Thoracic aorta (tissue), 2 donors: ENCODE results near the gene AWAT2. TPM values are rescaled to one million over a fixed set of nuclear protein-coding genes. Genes with fewer than 3 reads are reported as not detected.

Experiments used
- ATAC-seq: fragments of 150-250 bp; one replicate; pipeline ENCODE4 v1.8.0; 2017; ENCODE audit warnings: low read depth; ENCODE audit not compliant: insufficient number of reproducible peaks, low FRiP score
- DNase-seq: peaks from one replicate; pipeline ENCODE4 v3.0.0-alpha.2; 2020; ENCODE audit warnings: low spot score
- H3K27ac ChIP-seq, 2 donors: fragments of 200-600 bp; sonication (generic); 1 replicate in 1 of 2; 2 replicates in 1 of 2; pipeline ENCODE4 v1.5.1; 2016; ENCODE audit warnings: mild to moderate bottlenecking in 2 of 2, moderate library complexity in 2 of 2
- H3K27me3 ChIP-seq: fragments of 200-600 bp; sonication (generic); replicated peaks from 2 replicates; pipeline ENCODE4 v1.6.0; 2016; ENCODE audit warnings: mild to moderate bottlenecking; ENCODE audit not compliant: insufficient read depth
- H3K36me3 ChIP-seq: fragments of 200-600 bp; sonication (generic); one replicate; pipeline ENCODE4 v1.5.1; 2016
- H3K4me1 ChIP-seq, 2 donors: fragments of 200-600 bp; sonication (generic); 1 replicate in 1 of 2; 2 replicates in 1 of 2; pipeline versions ENCODE4 v1.5.1 to v1.6.0; 2016; ENCODE audit warnings: low read depth in 2 of 2, mild to moderate bottlenecking in 1 of 2; ENCODE audit not compliant: control insufficient read depth in 1 of 2
- H3K4me3 ChIP-seq: fragments of 200-600 bp; sonication (generic); 2 replicates; pipeline ENCODE4 v1.5.1; 2016; ENCODE audit warnings: mild to moderate bottlenecking
- H3K9me3 ChIP-seq: fragments of 200-600 bp; sonication (generic); 2 replicates; pipeline ENCODE4 v1.5.1; 2016
- total RNA-seq, 2 donors: library from RNA; depleted of rRNA; stranded (reverse); fragments of >200 nt; gene quantifications; one replicate each; pipeline versions ENCODE4 v1.1.0 to v1.2.3, GENCODE V29; 2016
- TF ChIP-seq, protein P1 (sequence below): fragments of 200-600 bp; sonication (generic); IDR thresholded peaks from one replicate; pipeline ENCODE4 v1.5.1; 2019; ENCODE audit warnings: antibody characterized with exemption

Gene AWAT2
- total RNA-seq, 2 donors from 2014 or later, result not detected

GRCh38 chrX:70042399-70043371, 7.1 kb downstream of the AWAT2 start:
- no peaks in the 10 kb centered on the region for H3K36me3 ChIP-seq
- no peaks in the 10 kb centered on the region for H3K27me3 ChIP-seq
- ATAC-seq (no peak), DNase-seq (no peak)
- H3K4me1 ChIP-seq, result no peaks in the 10 kb centered on the region
- H3K27ac ChIP-seq, result no peak overlapping the region
- H3K4me3 ChIP-seq, result no peak overlapping the region
- no peaks in the 10 kb centered on the region for H3K9me3 ChIP-seq
- TF ChIP-seq, protein P1, sequence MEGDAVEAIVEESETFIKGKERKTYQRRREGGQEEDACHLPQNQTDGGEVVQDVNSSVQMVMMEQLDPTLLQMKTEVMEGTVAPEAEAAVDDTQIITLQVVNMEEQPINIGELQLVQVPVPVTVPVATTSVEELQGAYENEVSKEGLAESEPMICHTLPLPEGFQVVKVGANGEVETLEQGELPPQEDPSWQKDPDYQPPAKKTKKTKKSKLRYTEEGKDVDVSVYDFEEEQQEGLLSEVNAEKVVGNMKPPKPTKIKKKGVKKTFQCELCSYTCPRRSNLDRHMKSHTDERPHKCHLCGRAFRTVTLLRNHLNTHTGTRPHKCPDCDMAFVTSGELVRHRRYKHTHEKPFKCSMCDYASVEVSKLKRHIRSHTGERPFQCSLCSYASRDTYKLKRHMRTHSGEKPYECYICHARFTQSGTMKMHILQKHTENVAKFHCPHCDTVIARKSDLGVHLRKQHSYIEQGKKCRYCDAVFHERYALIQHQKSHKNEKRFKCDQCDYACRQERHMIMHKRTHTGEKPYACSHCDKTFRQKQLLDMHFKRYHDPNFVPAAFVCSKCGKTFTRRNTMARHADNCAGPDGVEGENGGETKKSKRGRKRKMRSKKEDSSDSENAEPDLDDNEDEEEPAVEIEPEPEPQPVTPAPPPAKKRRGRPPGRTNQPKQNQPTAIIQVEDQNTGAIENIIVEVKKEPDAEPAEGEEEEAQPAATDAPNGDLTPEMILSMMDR, result no peak

- Histone ChIP-seq H3K9me3 (no peaks in the 10 kb centered on the region), H3K36me3 (no peaks in the 10 kb centered on the region), H3K4me1 (no peaks in the 10 kb centered on the region), H3K27ac (no peak overlapping the region), H3K27me3 (no peaks in the 10 kb centered on the region), H3K4me3 (no peak overlapping the region)
- ATAC-seq (no peak), DNase-seq (no peak)
- TF ChIP-seq, protein P1, result no peak
Observed at GRCh38 chrX:70041993-70042392, 7.7 kb downstream of the AWAT2 start.

- no peaks in the 10 kb centered on the region for H3K9me3 ChIP-seq
- no peak overlapping the region for H3K27ac ChIP-seq
- no peaks in the 10 kb centered on the region for H3K4me1 ChIP-seq
- DNase-seq (no peak), ATAC-seq (no peak)
- TF ChIP-seq, protein P1, result no peak
- no peak overlapping the region for H3K4me3 ChIP-seq
- H3K27me3 ChIP-seq, result no peaks in the 10 kb centered on the region
- no peaks in the 10 kb centered on the region for H3K36me3 ChIP-seq
Observed at GRCh38 chrX:70039758-70040157, 10.0 kb downstream of the AWAT2 start.

- ATAC-seq (no peak), DNase-seq (no peak)
- Histone ChIP-seq H3K27ac (no peak overlapping the region), H3K36me3 (no peaks in the 10 kb centered on the region), H3K4me1 (no peaks in the 10 kb centered on the region), H3K27me3 (no peaks in the 10 kb centered on the region), H3K4me3 (no peak overlapping the region), H3K9me3 (no peaks in the 10 kb centered on the region)
- TF ChIP-seq, protein P1, result no peak
Observed at GRCh38 chrX:70038951-70039350, 10.8 kb downstream of the AWAT2 start.

DNA sequence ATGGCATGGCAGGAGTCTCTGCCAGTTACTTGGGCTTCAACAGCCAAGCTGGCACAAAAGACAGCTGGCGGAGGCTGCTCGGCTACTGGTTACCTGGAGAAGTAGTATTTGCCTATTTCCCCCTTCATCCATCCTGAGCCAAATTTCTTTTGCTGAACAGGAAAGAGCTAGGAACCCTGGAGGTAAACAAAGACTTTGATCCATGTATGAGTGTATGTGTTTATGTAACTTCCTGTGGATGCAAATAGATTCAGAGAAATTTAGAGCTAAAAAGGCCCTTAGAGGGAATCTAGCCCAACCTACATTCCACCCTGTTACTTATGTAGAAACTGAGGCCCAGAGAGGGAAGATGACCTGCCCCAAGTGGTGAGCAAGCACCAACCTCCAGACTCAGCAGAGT, 11.2 kb downstream of the AWAT2 start:
- Histone ChIP-seq H3K4me1 (no peaks in the 10 kb centered on the region), H3K27ac (no peak overlapping the region), H3K36me3 (no peaks in the 10 kb centered on the region), H3K4me3 (no peak overlapping the region), H3K27me3 (no peaks in the 10 kb centered on the region), H3K9me3 (no peaks in the 10 kb centered on the region)
- ATAC-seq (no peak), DNase-seq (no peak)
- TF ChIP-seq, protein P1, result no peak
